ENCODE results near the gene NXN.
"Not testable (repeated sequence)": the region's sequence is repeated elsewhere in the genome, so short reads cannot be mapped to it uniquely, and the experiment has no call there.

Gene NXN

DNA sequence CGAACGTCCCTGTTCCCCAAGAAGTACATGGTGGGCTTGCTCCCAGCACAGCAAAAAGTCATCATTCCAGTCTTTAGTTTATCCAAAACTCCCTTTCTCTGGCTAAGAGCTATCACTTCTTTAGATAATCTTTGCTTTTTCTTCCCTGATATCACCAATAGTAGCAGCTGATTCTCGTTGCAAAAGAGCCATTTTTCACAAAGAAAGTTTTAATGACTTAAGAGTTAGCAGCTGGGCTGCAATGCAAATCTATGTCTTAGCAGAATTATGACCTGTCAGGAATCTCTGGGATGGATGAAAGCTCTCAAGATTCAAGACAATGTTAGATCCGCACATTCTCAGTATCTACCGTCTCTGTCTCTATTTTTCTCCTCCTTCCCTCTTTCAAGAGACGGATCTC, 53.8 kb downstream of the NXN start:
- no peak for FAIRE-seq
- DNase-seq (ENCODE audit: insufficient read length): no peak
- no peak for TF ChIP-seq TAF1 (IDR thresholded peaks at IDR 0.05; ENCODE audit: borderline replicate concordance, low read depth, low read length)
- no peak for TF ChIP-seq POLR2AphosphoS5 (IDR thresholded peaks at IDR 0.05; ENCODE audit: low read depth, low read length)
- no peak for TF ChIP-seq POLR2A (IDR thresholded peaks at IDR 0.05; ENCODE audit: low read depth, low read length)

DNA sequence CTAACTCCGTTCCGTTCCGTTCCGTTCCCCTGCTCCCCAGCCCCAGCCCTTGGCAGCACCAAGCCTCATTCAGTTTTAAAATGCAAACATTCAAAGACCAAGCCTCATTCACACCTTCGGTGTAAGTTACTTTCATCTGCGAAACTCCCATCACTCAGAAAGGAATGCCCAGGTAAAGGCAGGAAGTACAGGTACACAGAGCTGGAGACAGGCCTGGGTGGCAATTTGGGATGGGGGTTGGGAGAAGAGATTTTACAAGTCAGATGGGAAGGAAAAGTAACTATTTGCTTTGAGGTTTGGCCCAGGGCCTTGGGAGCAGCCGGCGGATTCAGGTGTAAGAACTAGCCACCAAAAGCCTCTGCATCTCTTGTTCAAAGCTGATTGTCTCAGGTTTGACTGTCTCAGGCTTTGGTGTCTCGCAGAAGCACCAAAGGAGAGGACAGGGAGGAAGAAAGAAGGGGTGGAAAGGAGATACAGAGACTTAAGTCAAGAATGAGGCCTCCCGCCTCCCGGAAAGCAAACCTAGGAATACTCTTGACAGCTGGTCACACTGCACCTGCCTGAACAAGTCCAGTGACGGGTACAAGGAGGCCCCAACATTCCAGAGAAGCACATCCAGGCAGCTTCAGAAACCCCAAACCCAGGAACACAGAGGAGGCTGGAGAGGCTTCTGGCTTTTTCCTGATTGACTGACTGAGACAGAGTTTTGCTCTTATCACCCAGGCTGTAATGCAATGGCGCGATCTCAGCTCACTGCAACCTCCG, 54.7 kb downstream of the NXN start:
- no peak for FAIRE-seq

DNA sequence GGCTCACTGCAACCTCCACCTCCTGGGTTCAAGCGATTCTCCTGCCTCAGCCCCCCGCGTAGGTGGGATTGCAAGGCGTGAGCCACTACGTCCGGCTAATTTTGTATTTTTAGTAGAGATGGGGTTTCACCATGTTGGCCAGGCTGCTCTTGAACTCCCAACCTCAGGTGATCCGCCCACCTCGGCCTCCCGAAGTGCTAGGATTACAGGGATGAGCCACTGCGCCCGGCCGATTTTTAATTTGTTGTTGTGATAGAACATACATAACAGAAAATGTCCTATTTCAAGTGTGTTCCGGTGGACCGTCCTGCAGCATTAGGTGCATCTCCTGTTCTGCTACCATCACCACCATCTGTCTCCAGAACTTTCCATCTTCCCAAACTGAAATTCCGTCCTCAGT, 55.3 kb downstream of the NXN start:
- not testable (repeated sequence) for FAIRE-seq

More for the DNA sequence above, 54.7 kb downstream of the NXN start:
- TF ChIP-seq POLR2AphosphoS5 (IDR thresholded peaks at IDR 0.05; ENCODE audit: low read depth, low read length) (no peak), POLR2A (IDR thresholded peaks at IDR 0.05; ENCODE audit: low read depth, low read length) (no peak), TAF1 (IDR thresholded peaks at IDR 0.05; ENCODE audit: borderline replicate concordance, low read depth, low read length) (no peak)
- no peak for DNase-seq (ENCODE audit: insufficient read length)

DNA sequence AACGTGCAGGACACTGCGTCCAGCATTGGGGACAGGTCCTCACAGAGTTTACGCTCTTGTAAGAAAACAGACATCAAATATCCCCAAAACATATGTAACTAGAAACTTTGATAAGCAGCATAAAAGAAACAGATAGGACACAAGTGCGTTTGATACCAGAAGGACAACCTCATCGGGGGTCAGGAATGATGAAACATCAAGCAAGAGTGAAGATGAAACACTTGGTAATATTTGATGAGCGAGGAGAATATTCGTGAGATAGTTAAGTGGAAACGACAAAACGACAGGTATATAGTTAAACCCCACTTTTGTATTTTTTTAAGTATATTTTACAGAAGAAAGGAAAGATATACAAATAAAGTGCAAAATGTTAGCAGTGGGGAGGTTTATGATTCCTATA, 55.9 kb downstream of the NXN start:
- TF ChIP-seq POLR2AphosphoS5 (IDR thresholded peaks at IDR 0.05; ENCODE audit: low read depth, low read length) (no peak), POLR2A (IDR thresholded peaks at IDR 0.05; ENCODE audit: low read depth, low read length) (no peak), TAF1 (IDR thresholded peaks at IDR 0.05; ENCODE audit: borderline replicate concordance, low read depth, low read length) (no peak)
- DNase-seq (ENCODE audit: insufficient read length) (no peak), FAIRE-seq (no peak)

More for the DNA sequence above, 55.3 kb downstream of the NXN start:
- DNase-seq (ENCODE audit: insufficient read length): not testable (repeated sequence)

DNA sequence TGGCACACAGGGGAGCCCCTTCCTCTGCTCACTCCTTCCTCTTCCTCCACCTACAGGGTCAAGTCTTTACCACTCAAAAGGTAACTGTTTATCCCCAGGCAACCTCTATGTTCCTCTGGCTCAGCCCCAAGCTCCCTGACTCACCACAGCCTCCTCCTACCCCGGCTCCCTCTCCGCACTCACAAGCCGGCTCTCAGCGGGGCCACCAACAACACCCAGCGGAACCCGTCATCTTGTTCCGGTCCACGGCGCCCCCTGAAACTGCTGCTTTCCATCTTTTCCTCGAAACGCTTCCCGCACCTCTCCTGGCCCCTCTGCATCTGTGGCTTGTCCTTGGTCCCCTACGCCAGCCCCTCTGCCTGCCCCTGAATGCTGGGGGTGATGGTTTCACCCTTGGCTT, 58.4 kb downstream of the NXN start:
- FAIRE-seq (no peak), DNase-seq (ENCODE audit: insufficient read length) (no peak)
- TF ChIP-seq POLR2A (IDR thresholded peaks at IDR 0.05; ENCODE audit: low read depth, low read length) (no peak), TAF1 (IDR thresholded peaks at IDR 0.05; ENCODE audit: borderline replicate concordance, low read depth, low read length) (no peak), POLR2AphosphoS5 (IDR thresholded peaks at IDR 0.05; ENCODE audit: low read depth, low read length) (no peak)

DNA sequence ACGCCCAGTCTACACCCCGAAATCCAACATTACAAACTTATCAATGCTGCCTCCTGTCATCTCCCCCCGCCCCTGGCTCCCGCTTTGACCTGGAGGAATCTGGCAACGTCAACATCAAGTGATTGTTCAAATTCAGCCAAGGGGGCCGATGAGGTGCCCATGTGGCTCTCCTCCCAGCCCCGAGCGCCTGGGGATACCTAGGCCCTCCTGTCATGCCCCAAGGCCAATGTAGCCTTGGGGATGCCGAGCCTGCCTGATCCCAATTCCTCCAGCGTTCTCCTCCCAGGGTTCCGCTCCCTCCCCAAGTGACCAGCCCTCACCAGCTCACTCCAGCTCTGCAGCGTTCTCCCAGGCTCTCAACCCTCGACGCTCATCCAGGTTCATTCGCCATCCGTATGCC, 59.4 kb downstream of the NXN start:
- TF ChIP-seq TAF1 (IDR thresholded peaks at IDR 0.05; ENCODE audit: borderline replicate concordance, low read depth, low read length) (no peak), POLR2AphosphoS5 (IDR thresholded peaks at IDR 0.05; ENCODE audit: low read depth, low read length) (no peak), POLR2A (IDR thresholded peaks at IDR 0.05; ENCODE audit: low read depth, low read length) (no peak)
- FAIRE-seq (no peak), DNase-seq (ENCODE audit: insufficient read length) (no peak)

DNA sequence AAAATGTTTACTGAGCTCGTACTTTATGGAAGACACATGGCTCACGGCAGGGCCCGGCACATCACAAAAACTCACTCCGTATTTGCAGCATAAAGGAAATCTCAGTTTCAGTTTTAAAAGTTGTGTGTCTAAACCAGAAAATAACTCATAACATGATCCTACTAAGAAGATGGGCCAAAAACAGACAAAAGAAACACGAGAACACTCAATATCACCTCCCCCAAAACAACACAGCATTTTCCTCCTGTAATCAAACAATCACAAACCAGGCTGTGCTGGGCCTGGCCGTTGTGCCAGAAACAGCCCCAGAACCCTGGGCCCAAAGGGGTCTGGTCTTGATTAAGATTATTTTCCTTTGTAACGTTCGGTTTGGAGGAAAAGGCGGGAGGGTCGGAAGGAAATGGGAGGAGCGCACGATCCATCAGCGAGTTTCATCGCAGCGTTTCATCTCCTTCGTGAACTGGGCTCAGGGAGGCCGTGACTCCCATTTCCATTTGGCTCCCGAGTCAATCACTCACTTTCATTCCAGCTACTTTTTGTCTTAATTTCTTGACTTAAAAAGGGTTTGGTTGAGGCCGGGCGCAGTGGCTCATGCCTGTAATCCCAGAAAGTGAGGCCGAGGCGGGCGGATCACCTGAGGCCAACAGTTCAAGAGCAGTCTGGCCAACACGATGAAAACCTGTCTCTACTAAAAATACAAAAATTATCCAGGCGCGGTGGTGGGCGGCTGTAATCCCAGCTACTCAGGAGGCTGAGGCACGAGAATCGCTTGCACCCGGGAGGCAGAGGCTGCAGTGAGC, 61.4 kb downstream of the NXN start:
- no peak for DNase-seq (ENCODE audit: insufficient read length)
- FAIRE-seq: no peak
- TF ChIP-seq POLR2AphosphoS5 (IDR thresholded peaks at IDR 0.05; ENCODE audit: low read depth, low read length) (no peak), TAF1 (IDR thresholded peaks at IDR 0.05; ENCODE audit: borderline replicate concordance, low read depth, low read length) (no peak), POLR2A (IDR thresholded peaks at IDR 0.05; ENCODE audit: low read depth, low read length) (no peak)

DNA sequence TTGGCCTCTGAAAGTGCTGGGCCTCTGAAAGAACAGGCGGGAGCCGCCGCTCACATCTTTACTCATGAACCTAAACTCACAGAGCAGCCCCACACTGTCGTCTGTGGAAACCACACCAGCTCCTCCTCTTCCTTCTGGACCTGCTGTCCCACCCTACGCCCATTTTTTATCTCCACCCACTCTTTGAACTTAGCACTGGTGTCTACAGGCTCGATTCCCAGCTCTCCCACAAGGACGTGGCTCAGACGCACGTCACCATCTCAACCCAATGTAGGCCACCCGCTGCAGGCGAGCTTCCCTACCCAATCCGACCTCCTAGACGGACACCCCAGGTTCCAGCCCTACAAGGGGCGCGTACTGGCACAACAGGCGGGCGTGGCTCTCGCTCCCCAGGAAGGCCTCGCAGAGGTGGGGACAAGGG, 62.2 kb downstream of the NXN start:
- no peak for TF ChIP-seq POLR2AphosphoS5 (IDR thresholded peaks at IDR 0.05; ENCODE audit: low read depth, low read length)
- TF ChIP-seq TAF1 (IDR thresholded peaks at IDR 0.05; ENCODE audit: borderline replicate concordance, low read depth, low read length): no peak
- TF ChIP-seq POLR2A (IDR thresholded peaks at IDR 0.05; ENCODE audit: low read depth, low read length): no peak
- no peak for FAIRE-seq
- DNase-seq (ENCODE audit: insufficient read length): no peak

DNA sequence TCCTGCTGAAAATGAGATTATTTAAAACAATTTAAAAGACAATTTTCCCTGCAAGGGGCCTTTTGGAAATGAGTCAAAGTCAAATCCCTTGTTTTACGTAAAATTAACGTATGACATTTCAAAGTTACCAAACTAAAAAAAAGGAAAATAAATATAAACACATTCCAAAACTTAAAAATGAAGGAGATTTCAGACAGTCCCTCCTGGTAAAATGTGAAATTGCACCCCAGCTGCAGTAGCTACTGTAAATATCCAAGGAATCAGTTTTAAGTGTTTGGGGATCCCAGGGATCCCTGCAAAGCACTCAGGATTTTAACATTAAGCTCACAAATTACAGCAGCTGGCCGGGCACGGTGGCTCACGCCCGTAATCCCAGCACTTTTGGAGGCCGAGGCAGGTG, 63.3 kb downstream of the NXN start:
- FAIRE-seq: no peak
- TF ChIP-seq POLR2AphosphoS5 (IDR thresholded peaks at IDR 0.05; ENCODE audit: low read depth, low read length): no peak
- no peak for TF ChIP-seq POLR2A (IDR thresholded peaks at IDR 0.05; ENCODE audit: low read depth, low read length)
- no peak for TF ChIP-seq TAF1 (IDR thresholded peaks at IDR 0.05; ENCODE audit: borderline replicate concordance, low read depth, low read length)
- no peak for DNase-seq (ENCODE audit: insufficient read length)

DNA sequence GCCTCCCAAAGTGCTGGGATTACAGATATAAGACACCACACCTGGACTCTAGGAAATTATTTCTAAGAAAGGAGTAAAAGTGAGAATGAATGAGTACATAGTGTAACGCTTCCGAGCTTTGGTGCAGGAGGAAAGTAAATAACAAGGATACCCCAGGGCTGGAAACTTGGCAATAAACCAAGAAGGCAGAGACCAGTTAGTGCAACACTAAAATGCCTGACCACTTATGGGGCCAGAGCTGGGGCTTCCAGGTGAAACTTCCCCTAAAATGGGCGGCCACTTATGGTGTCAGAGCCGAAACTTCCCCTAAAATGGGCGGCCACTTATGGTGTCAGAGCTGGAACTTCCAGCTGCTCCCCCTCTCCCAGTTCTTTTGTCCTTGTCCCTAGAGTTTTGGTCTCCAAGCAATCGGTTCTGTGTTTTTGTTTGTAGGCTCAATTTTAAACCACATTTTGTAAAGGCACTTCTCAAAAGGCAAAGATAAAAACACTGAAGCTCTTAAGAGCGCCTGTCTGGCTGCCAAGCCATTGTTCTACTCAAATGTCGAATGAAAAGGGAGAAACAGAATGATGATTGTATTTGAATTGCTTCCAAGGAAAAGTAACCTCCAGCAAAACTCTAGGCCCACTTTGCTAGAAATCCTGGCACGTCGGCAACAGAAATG, 63.9 kb downstream of the NXN start:
- no peak for TF ChIP-seq POLR2A (IDR thresholded peaks at IDR 0.05; ENCODE audit: low read depth, low read length)
- TF ChIP-seq TAF1 (IDR thresholded peaks at IDR 0.05; ENCODE audit: borderline replicate concordance, low read depth, low read length): no peak
- no peak for TF ChIP-seq POLR2AphosphoS5 (IDR thresholded peaks at IDR 0.05; ENCODE audit: low read depth, low read length)
- FAIRE-seq (no peak), DNase-seq (ENCODE audit: insufficient read length) (no peak)

DNA sequence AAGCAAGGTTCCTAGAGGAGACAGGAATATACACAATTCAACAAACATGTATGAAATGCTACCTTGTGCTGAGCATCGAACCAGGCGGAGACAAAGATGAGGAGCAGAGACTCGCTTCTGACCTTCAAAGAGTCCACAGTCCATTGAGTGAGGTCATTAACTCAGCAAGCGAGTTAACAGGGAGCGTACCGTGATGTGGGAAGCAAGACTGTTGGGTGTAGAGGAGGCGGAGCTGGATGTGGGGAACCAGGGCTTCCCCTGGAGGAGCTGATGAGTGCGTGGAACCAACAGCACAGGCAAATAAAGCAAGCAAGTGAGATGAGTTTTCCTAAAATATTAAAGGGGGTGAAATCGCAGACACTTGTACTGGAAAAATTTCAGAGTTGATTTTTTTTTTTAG, 65.0 kb downstream of the NXN start:
- FAIRE-seq (no peak), DNase-seq (ENCODE audit: insufficient read length) (no peak)
- TF ChIP-seq POLR2A (IDR thresholded peaks at IDR 0.05; ENCODE audit: low read depth, low read length): no peak
- TF ChIP-seq POLR2AphosphoS5 (IDR thresholded peaks at IDR 0.05; ENCODE audit: low read depth, low read length): no peak
- TF ChIP-seq TAF1 (IDR thresholded peaks at IDR 0.05; ENCODE audit: borderline replicate concordance, low read depth, low read length): no peak
